COR-L47 (cell line): ENCODE data around the gene ISOC2.

Experiments used
- DNase-seq: peaks from one replicate; lab custom pipeline; 2025; lab: John Stamatoyannopoulos, UW

ISOC2 gene

DNA sequence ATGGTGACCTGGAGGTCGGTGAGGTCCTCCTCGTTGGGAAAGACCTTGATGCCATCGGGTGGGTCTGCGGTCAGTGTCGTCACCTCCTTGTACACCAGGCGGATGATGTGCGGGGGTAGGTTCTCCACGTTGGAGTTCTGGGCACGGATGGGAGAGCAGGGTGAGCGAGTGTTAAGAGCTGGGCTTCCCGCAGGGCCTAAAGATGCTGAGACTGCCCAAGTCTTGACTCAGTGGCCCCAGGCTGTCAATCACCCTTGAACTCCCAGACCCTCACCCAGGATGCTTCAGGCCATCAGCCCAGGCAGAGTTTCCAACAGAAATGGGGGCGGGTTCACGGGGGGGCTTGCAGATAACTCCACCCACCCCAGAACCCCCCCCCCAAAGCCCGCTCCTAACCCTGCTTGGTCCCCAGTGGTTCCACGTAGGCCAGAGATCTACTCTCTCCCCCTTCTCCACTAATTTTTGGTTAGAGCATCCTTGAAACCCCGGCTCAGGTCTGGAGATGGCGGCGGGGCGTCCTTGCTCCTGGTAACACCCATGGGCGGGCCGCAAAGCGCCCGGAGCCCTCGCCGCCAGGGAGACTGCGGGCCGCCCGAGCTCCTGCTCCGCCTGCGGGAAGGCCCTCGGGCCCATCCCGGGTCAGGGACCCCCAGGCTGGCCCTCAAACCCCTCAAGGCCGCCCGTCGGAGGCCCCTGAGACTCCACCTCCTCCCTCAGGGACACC is 54.5 kb downstream of the ISOC2 start:
- no peak for DNase-seq

DNA sequence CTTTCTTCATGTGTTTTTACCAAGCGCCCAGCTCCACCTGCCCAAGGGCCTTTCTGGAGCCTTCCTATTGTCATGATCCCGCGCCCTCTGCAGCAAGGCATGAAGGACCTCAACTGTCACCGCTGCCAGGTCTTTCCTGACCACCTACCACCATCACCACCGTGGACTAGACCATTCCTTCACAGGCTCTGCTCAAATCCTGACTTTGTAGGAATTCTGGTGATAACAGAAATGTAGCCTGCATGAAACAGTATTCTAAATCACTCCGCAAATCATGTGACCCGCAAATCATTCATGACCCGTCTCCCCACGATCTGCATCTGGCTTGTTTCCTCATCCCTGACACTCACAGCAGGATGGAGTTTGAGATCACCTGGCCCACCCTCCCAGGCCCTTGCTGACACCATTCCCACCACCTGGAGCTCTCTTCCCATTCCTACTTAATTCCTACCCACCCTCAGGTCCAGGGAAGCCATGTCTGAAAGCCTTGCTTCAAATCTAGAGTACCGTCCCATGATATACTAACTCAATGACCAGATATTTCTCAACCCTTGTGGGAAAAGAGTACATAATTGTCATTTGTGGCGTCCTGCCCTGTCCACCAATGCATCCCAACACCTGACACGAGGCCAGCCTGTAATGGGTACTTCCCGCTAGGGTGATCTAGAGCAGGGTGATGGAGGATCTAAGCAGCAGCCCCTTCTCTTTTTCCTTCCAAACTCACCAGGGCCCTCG is 55.2 kb downstream of the ISOC2 start:
- no peak for DNase-seq

- DNase-seq = no peak
Measured at GRCh38 chr19:55405638-55406037, 55.8 kb downstream of the ISOC2 start.
